ENCODE data around the gene CPLX4. TPM values are rescaled to one million over a fixed set of nuclear protein-coding genes. Genes with fewer than 3 reads are reported as not detected.
"Not testable (repeated sequence)": the region's sequence is repeated elsewhere in the genome, so short reads cannot be mapped to it uniquely, and the experiment has no call there.

CPLX4 gene
- total and polyA plus RNA-seq, 5 experiments from 2014 or later, result not detected

GRCh38 chr18:59267503-59268126 is 50.8 kb downstream of the CPLX4 start:
- Mint-ChIP-seq H3K9me3 (peaks cover 0 to 12% (median 0%) of the 10 kb centered on the region in 9 donors), H3K27ac (no peak overlapping the region)
- POLR2A ChIA-PET, result interaction anchor here (0.6 kb wide), 1 partner anchor 19 kb away, joined by 4 read pairs; no protein-coding TSS in a partner anchor

GRCh38 chr18:59266886-59267502 is 51.5 kb downstream of the CPLX4 start:
- ATAC-seq, result no peak
- peak overlapping the region in 6 of 10 donors; percentile 23 to 75 (median 45) for H3K4me3 Mint-ChIP-seq
- peak overlapping the region in 1 of 10 donors; percentile 25 for H3K27ac Mint-ChIP-seq
- peaks cover 0 to 12% (median 0%) of the 10 kb centered on the region in 3 donors for H3K36me3 Mint-ChIP-seq
- peaks cover 0 to 14% (median 0%) of the 10 kb centered on the region in 9 donors for H3K9me3 Mint-ChIP-seq
- no peak for DNase-seq
- H3K27me3 Mint-ChIP-seq, result peaks cover 47 to 92% (median 68%) of the 10 kb centered on the region in 5 donors
- peaks cover 15 to 38% (median 27%) of the 10 kb centered on the region in 4 donors for H3K4me1 Mint-ChIP-seq
- POLR2A ChIA-PET, result interaction anchor here (0.6 kb wide), 1 partner anchor 18 kb away, joined by 4 read pairs; no protein-coding TSS in a partner anchor

More at GRCh38 chr18:59267503-59268126, 50.8 kb downstream of the CPLX4 start:
- Mint-ChIP-seq H3K27me3 (peaks cover 46 to 88% (median 69%) of the 10 kb centered on the region in 5 donors), H3K4me1 (peaks cover 15 to 40% (median 29%) of the 10 kb centered on the region in 4 donors), H3K4me3 (peak overlapping the region in 6 of 10 donors; percentile 23 to 75 (median 45)), H3K36me3 (peaks cover 0 to 12% (median 0%) of the 10 kb centered on the region in 3 donors)
- no peak for ATAC-seq
- DNase-seq, result no peak

- Mint-ChIP-seq H3K4me3 (peak overlapping the region in 6 of 10 donors; percentile 16 to 59 (median 42)), H3K27me3 (peaks cover 47 to 88% (median 63%) of the 10 kb centered on the region in 5 donors), H3K36me3 (peaks cover 0 to 12% (median 0%) of the 10 kb centered on the region in 3 donors), H3K9me3 (peaks cover 0 to 16% (median 1%) of the 10 kb centered on the region in 9 donors), H3K27ac (no peak overlapping the region), H3K4me1 (peaks cover 15 to 37% (median 24%) of the 10 kb centered on the region in 4 donors)
- POLR2A ChIA-PET, result no interaction called here
- ATAC-seq (no peak), DNase-seq (no peak)
These were observed 52.0 kb downstream of the CPLX4 start for GRCh38 chr18:59266459-59266858.

GRCh38 chr18:59265974-59266369 is 52.5 kb downstream of the CPLX4 start:
- peaks cover 0 to 18% (median 1%) of the 10 kb centered on the region in 9 donors for H3K9me3 Mint-ChIP-seq
- H3K4me1 Mint-ChIP-seq, result peaks cover 15 to 37% (median 24%) of the 10 kb centered on the region in 4 donors
- POLR2A ChIA-PET, result no interaction called here
- DNase-seq (no peak), ATAC-seq (no peak)
- H3K27ac Mint-ChIP-seq, result no peak overlapping the region
- H3K27me3 Mint-ChIP-seq, result peaks cover 42 to 83% (median 59%) of the 10 kb centered on the region in 5 donors
- peaks cover 0 to 12% (median 0%) of the 10 kb centered on the region in 3 donors for H3K36me3 Mint-ChIP-seq
- peak overlapping the region in 8 of 10 donors; percentile 26 to 61 (median 46) for H3K4me3 Mint-ChIP-seq

- Mint-ChIP-seq H3K27ac (no peak overlapping the region), H3K27me3 (peaks cover 39 to 78% (median 58%) of the 10 kb centered on the region in 5 donors), H3K4me1 (peaks cover 15 to 37% (median 24%) of the 10 kb centered on the region in 4 donors), H3K36me3 (peaks cover 0 to 12% (median 0%) of the 10 kb centered on the region in 3 donors), H3K4me3 (peak overlapping the region in 9 of 10 donors; percentile 10 to 61 (median 46)), H3K9me3 (peaks cover 0 to 23% (median 3%) of the 10 kb centered on the region in 9 donors)
- ATAC-seq, result no peak
- no peak for DNase-seq
- POLR2A ChIA-PET, result no interaction called here
These were observed 53.0 kb downstream of the CPLX4 start for GRCh38 chr18:59265246-59265973.

- Mint-ChIP-seq H3K4me1 (peaks cover 13 to 35% (median 22%) of the 10 kb centered on the region in 4 donors), H3K27me3 (peaks cover 37 to 75% (median 55%) of the 10 kb centered on the region in 5 donors)
These were observed 53.7 kb downstream of the CPLX4 start for GRCh38 chr18:59264651-59265245.

GRCh38 chr18:59264121-59264571 is 54.3 kb downstream of the CPLX4 start:
- peaks cover 0 to 12% (median 0%) of the 10 kb centered on the region in 3 donors for H3K36me3 Mint-ChIP-seq
- DNase-seq, result no peak
- peaks cover 38 to 75% (median 58%) of the 10 kb centered on the region in 5 donors for H3K27me3 Mint-ChIP-seq
- peak overlapping the region in 1 of 10 donors; percentile 7 for H3K4me3 Mint-ChIP-seq
- peaks cover 0 to 31% (median 3%) of the 10 kb centered on the region in 9 donors for H3K9me3 Mint-ChIP-seq
- peaks cover 9 to 31% (median 18%) of the 10 kb centered on the region in 4 donors for H3K4me1 Mint-ChIP-seq
- ATAC-seq, result no peak
- H3K27ac Mint-ChIP-seq, result no peak overlapping the region
- POLR2A ChIA-PET, result no interaction called here

More at GRCh38 chr18:59264651-59265245, 53.7 kb downstream of the CPLX4 start:
- peaks cover 0 to 25% (median 3%) of the 10 kb centered on the region in 9 donors for H3K9me3 Mint-ChIP-seq
- DNase-seq (no peak), ATAC-seq (no peak)
- POLR2A ChIA-PET, result no interaction called here
- H3K27ac Mint-ChIP-seq, result no peak overlapping the region
- peaks cover 0 to 12% (median 0%) of the 10 kb centered on the region in 3 donors for H3K36me3 Mint-ChIP-seq
- H3K4me3 Mint-ChIP-seq, result peak overlapping the region in 6 of 10 donors; percentile 10 to 61 (median 46)

GRCh38 chr18:59263661-59264060 is 54.8 kb downstream of the CPLX4 start:
- H3K4me1 Mint-ChIP-seq, result peaks cover 9 to 29% (median 18%) of the 10 kb centered on the region in 4 donors
- DNase-seq, result no peak
- peaks cover 0 to 12% (median 0%) of the 10 kb centered on the region in 3 donors for H3K36me3 Mint-ChIP-seq
- H3K27ac Mint-ChIP-seq, result no peak overlapping the region
- peaks cover 0 to 33% (median 3%) of the 10 kb centered on the region in 9 donors for H3K9me3 Mint-ChIP-seq
- POLR2A ChIA-PET, result no interaction called here
- peak overlapping the region in 8 of 10 donors; percentile 7 to 71 (median 54) for H3K4me3 Mint-ChIP-seq
- ATAC-seq, result no peak
- peaks cover 39 to 76% (median 61%) of the 10 kb centered on the region in 5 donors for H3K27me3 Mint-ChIP-seq

GRCh38 chr18:59262243-59262642 is 56.2 kb downstream of the CPLX4 start:
- H3K4me3 Mint-ChIP-seq, POLR2A ChIA-PET, ATAC-seq, DNase-seq, H3K27ac Mint-ChIP-seq: not testable (repeated sequence)
- Mint-ChIP-seq H3K27me3 (peaks cover 37 to 76% (median 55%) of the 10 kb centered on the region in 5 donors), H3K36me3 (peaks cover 0 to 12% (median 0%) of the 10 kb centered on the region in 3 donors), H3K4me1 (peaks cover 5 to 20% (median 10%) of the 10 kb centered on the region in 4 donors), H3K9me3 (peaks cover 0 to 38% (median 3%) of the 10 kb centered on the region in 9 donors)

- Mint-ChIP-seq H3K36me3 (peaks cover 0 to 12% (median 0%) of the 10 kb centered on the region in 3 donors), H3K4me1 (peaks cover 5 to 18% (median 9%) of the 10 kb centered on the region in 4 donors), H3K9me3 (peaks cover 0 to 38% (median 3%) of the 10 kb centered on the region in 9 donors), H3K27me3 (peaks cover 35 to 72% (median 51%) of the 10 kb centered on the region in 5 donors)
- H3K4me3 Mint-ChIP-seq, POLR2A ChIA-PET, DNase-seq, ATAC-seq, H3K27ac Mint-ChIP-seq: not testable (repeated sequence)
These were observed 56.6 kb downstream of the CPLX4 start for GRCh38 chr18:59261842-59262241.

GRCh38 chr18:59255491-59255890 is 63.0 kb downstream of the CPLX4 start:
- POLR2A ChIA-PET, ATAC-seq, H3K4me1 Mint-ChIP-seq, H3K36me3 Mint-ChIP-seq, H3K27ac Mint-ChIP-seq, DNase-seq, H3K4me3 Mint-ChIP-seq: not testable (repeated sequence)
- Mint-ChIP-seq H3K9me3 (peaks cover 0 to 28% (median 4%) of the 10 kb centered on the region in 9 donors), H3K27me3 (peaks cover 20 to 66% (median 31%) of the 10 kb centered on the region in 5 donors)

Measured in naive thymus-derived CD8-positive, alpha-beta T cell (primary cell).